PC-9 (cell line): ENCODE measurements around the gene ERMP1.

Source experiments
- CTCF ChIP-seq: fragments of 200-600 bp; sonication (generic); conservative IDR thresholded peaks from 2 replicates; pipeline ENCODE4 v1.6.1; 2017; ENCODE audit warnings: mixed run types, antibody characterized with exemption, mild to moderate bottlenecking, moderate library complexity
- EZH2 ChIP-seq: fragments of 200-600 bp; sonication (generic); IDR thresholded peaks from 2 replicates; pipeline ENCODE4 v1.8.0; 2017; ENCODE audit warnings: antibody characterized with exemption, low read depth

- TF ChIP-seq CTCF, result no peak
- TF ChIP-seq EZH2, result no peak
These were observed 83.6 kb downstream of the ERMP1 start for GRCh38 chr9:5749306-5749705.
